HepG2 (cell line): ENCODE data around the gene TUBA4A. TPM values are rescaled to one million over a fixed set of nuclear protein-coding genes. Genes with fewer than 3 reads are reported as not detected.

Source experiments
- ARNT ChIP-seq: fragments of 450-650 bp; IDR thresholded peaks from 2 replicates; pipeline ENCODE4 v1.6.1; 2017
- ATF6 ChIP-seq: sonication (generic); formaldehyde crosslinking; conservative IDR thresholded peaks from 2 replicates; pipeline ENCODE4 v1.4.0; 2020; ENCODE audit warnings: missing genetic modification reagents
- BCLAF1 ChIP-seq: fragments of 450-650 bp; IDR thresholded peaks from 2 replicates; pipeline ENCODE4 v1.6.1; 2017; ENCODE audit warnings: mild to moderate bottlenecking
- E2F1 ChIP-seq: sonication (generic); formaldehyde crosslinking; IDR thresholded peaks from 2 replicates; pipeline ENCODE4 v1.5.0; 2020; ENCODE audit warnings: missing genetic modification reagents
- FOXK2 ChIP-seq: fragments of 450-650 bp; IDR thresholded peaks from 2 replicates; pipeline ENCODE4 v1.6.1; 2016
- GABPB1 ChIP-seq: IDR thresholded peaks from 2 replicates; pipeline ENCODE4 v1.6.1; 2016; ENCODE audit warnings: mild to moderate bottlenecking, missing genetic modification reagents, moderate library complexity, missing compliant biosample characterization
- HNF4G ChIP-seq, 2 experiments: sonication (generic) in 1 of 2; formaldehyde crosslinking in 1 of 2; IDR thresholded peaks; 2 replicates each; pipeline versions ENCODE4 v1.4.0 to v1.6.1; 2011 to 2020; ENCODE audit warnings: borderline replicate concordance in 2 of 2, low read depth in 2 of 2, mild to moderate bottlenecking in 2 of 2, low read length in 1 of 2, missing genetic modification reagents in 1 of 2, moderate library complexity in 1 of 2
- HNRNPUL1 ChIP-seq: fragments of 200-400 bp; formaldehyde crosslinking; IDR thresholded peaks from 2 replicates; pipeline ENCODE4 v1.6.1; 2017; ENCODE audit warnings: low read depth, mild to moderate bottlenecking, low read length, moderate library complexity
- IRX3 ChIP-seq: sonication (generic); formaldehyde crosslinking; IDR thresholded peaks from 2 replicates; pipeline ENCODE4 v1.8.1; 2023; ENCODE audit warnings: mild to moderate bottlenecking, low read depth, missing genetic modification reagents, borderline replicate concordance
- KAT8 ChIP-seq: IDR thresholded peaks from 2 replicates; pipeline ENCODE4 v1.6.1; 2016; ENCODE audit warnings: missing genetic modification reagents, missing compliant biosample characterization
- MTA1 ChIP-seq: sonication (generic); formaldehyde crosslinking; IDR thresholded peaks from 2 replicates; pipeline ENCODE4 v1.4.0; 2020; ENCODE audit warnings: missing genetic modification reagents, mild to moderate bottlenecking, borderline replicate concordance
- NFE2 ChIP-seq: sonication (generic); formaldehyde crosslinking; IDR thresholded peaks from 2 replicates; pipeline ENCODE4 v1.4.0; 2020; ENCODE audit warnings: missing genetic modification reagents
- NR1H2 ChIP-seq: sonication (generic); formaldehyde crosslinking; IDR thresholded peaks from 2 replicates; pipeline ENCODE4 v1.8.1; 2022; ENCODE audit warnings: low read depth, missing genetic modification reagents, borderline replicate concordance
- SRF ChIP-seq: IDR thresholded peaks from 2 replicates; pipeline ENCODE4 v1.6.1; 2011; ENCODE audit warnings: mild to moderate bottlenecking, low read depth, low read length, moderate library complexity
- ZFP91 ChIP-seq: sonication (generic); formaldehyde crosslinking; IDR thresholded peaks from 2 replicates; pipeline ENCODE4 v1.9.0; 2022; ENCODE audit warnings: missing genetic modification reagents, mild to moderate bottlenecking, borderline replicate concordance
- ZNF205 ChIP-seq: IDR thresholded peaks from 2 replicates; pipeline ENCODE4 v1.6.1; 2018; ENCODE audit warnings: missing biosample characterization, missing genetic modification reagents
- ZNF296 ChIP-seq: sonication (generic); formaldehyde crosslinking; conservative IDR thresholded peaks from 2 replicates; pipeline ENCODE4 v1.5.0; 2020; ENCODE audit warnings: mild to moderate bottlenecking, missing genetic modification reagents
- ZNF562 ChIP-seq: sonication (generic); formaldehyde crosslinking; IDR thresholded peaks from 2 replicates; pipeline ENCODE4 v1.8.0; 2022; ENCODE audit warnings: missing genetic modification reagents, borderline replicate concordance
- polyA plus RNA-seq, 8 experiments: library from polyadenylated mRNA; depleted of rRNA in 3 of 8; stranded (reverse) in 7 of 8; unstranded in 1 of 8; fragments of >200 nt; fragmentation: Illumina TruSeq in 4 of 8; extraction: Trizol in 4 of 8; gene quantifications; 2 replicates each; pipeline versions ENCODE4 v1.2.1 to v1.2.3, GENCODE V29; 2011 to 2016; ENCODE audit warnings: low read depth in 4 of 8, missing spikeins in 1 of 8, mixed read lengths in 1 of 8; ENCODE audit not compliant: insufficient read depth in 1 of 8
- total RNA-seq, 5 experiments: library from RNA; depleted of rRNA; stranded (reverse); fragments of >200 nt; fragmentation: Illumina TruSeq; extraction: Trizol; gene quantifications; 2 replicates each; pipeline ENCODE4 v1.2.3, GENCODE V29; 2016; ENCODE audit warnings: low read depth in 1 of 5

Gene TUBA4A
- total and polyA plus RNA-seq, 2 of the 13 experiments (the other 11 are each of a cell fraction or from before 2014, with no cell fraction given) = 1.3 to 12.7 TPM

GRCh38 chr2:219218732-219219701 is 34.7 kb downstream of the TUBA4A start, which contains the start of gene ABCB6 (continued):
- TF ChIP-seq ATF6 (CRISPR knock-in tag) = no peak
- TF ChIP-seq MTA1 (CRISPR knock-in tag) = peak; percentile 96; the same call in 1 of the 2 replicates
- peak; percentile 94 for TF ChIP-seq E2F1 (CRISPR knock-in tag)
- peak; percentile 85 for TF ChIP-seq GABPB1 (CRISPR knock-in tag)
- TF ChIP-seq SRF = no peak
- peak; percentile 92 for TF ChIP-seq KAT8 (CRISPR knock-in tag)
- TF ChIP-seq BCLAF1 = no peak
- TF ChIP-seq NR1H2 (CRISPR knock-in tag) = 0 out of 2 replicates have a peak, but pooled peaks have one; percentile 33
- no peak; the same call in 1 of the 2 replicates for TF ChIP-seq HNF4G (IDR thresholded peaks at IDR 0.05; ENCODE audit: borderline replicate concordance, low read depth, low read length)
- TF ChIP-seq HNF4G (CRISPR knock-in tag; IDR thresholded peaks at IDR 0.05; ENCODE audit: borderline replicate concordance, low read depth) = peak; percentile 77
- TF ChIP-seq ZNF562 (CRISPR knock-in tag) = no peak
- TF ChIP-seq ZFP91 (CRISPR knock-in tag) = peak; percentile 97
- TF ChIP-seq HNRNPUL1 = no peak
- TF ChIP-seq ARNT = no peak
- TF ChIP-seq IRX3 (CRISPR knock-in tag) = peak; percentile 94
- TF ChIP-seq NFE2 (CRISPR knock-in tag) = no peak
- no peak for TF ChIP-seq FOXK2
- peak; percentile 91; the same call in 1 of the 2 replicates for TF ChIP-seq ZNF296
- peak; percentile 81; the same call in 1 of the 2 replicates for TF ChIP-seq ZNF205 (CRISPR knock-in tag)
